H1 (cell line): Measurements from ENCODE around the gene AAR2. TPM values are rescaled to one million over a fixed set of nuclear protein-coding genes. Genes with fewer than 3 reads are reported as not detected.
A peak's percentile ranks its signal among the peaks of the same experiment; 100 is the strongest.

Experiments
- CTCF ChIA-PET: fragments of 300-600 bp; sonication (Branson Sonifier 250); formaldehyde crosslinking; loops from one replicate; lab custom pipeline; 2021; ENCODE audit not compliant: partially characterized antibody; lab: Charles Lee
- POLR2A ChIA-PET: fragments of 300-600 bp; sonication (Branson Sonifier 250); formaldehyde crosslinking; loops from one replicate; lab custom pipeline; 2021; ENCODE audit warnings: inconsistent platforms; ENCODE audit not compliant: partially characterized antibody; lab: Charles Lee
- DNase-seq, 2 experiments: peaks; one replicate each; pipeline versions ENCODE4 v3.0.0 to v3.0.0-alpha.2; 2010 to 2022; ENCODE audit warnings: low spot score in 2 of 2, low read depth in 1 of 2, mixed read lengths in 1 of 2
- FAIRE-seq: peaks from 2 replicates; lab custom pipeline; 2011; peaks lifted over from hg19 to GRCh38; lab: Jason Lieb, UNC
- H2AFZ ChIP-seq: 2 replicates; pipeline ENCODE4 v1.8.1; 2012; ENCODE audit warnings: low read length, inconsistent platforms
- H2AK5ac ChIP-seq: 2 replicates; pipeline ENCODE4 v1.6.1; 2013; ENCODE audit warnings: low read depth, low read length
- H2BK120ac ChIP-seq: replicated peaks from 2 replicates; pipeline ENCODE3; 2013; ENCODE audit warnings: low read depth, low read length, inconsistent platforms
- H2BK12ac ChIP-seq: 2 replicates; pipeline ENCODE4 v1.6.1; 2013; ENCODE audit warnings: low read depth, low read length
- H2BK15ac ChIP-seq: 2 replicates; pipeline ENCODE4 v1.6.1; 2013; ENCODE audit warnings: low read length
- H2BK20ac ChIP-seq: 2 replicates; pipeline ENCODE4 v1.6.1; 2013; ENCODE audit warnings: low read length
- H2BK5ac ChIP-seq: 2 replicates; pipeline ENCODE4 v1.6.1; 2013; ENCODE audit warnings: low read depth, low read length
- H3K14ac ChIP-seq: 2 replicates; pipeline ENCODE4 v1.6.1; 2013; ENCODE audit warnings: inconsistent platforms; ENCODE audit not compliant: insufficient read length
- H3K18ac ChIP-seq: 2 replicates; pipeline ENCODE4 v1.6.1; 2013; ENCODE audit warnings: low read length; ENCODE audit errors: extremely low read depth
- H3K23ac ChIP-seq: 2 replicates; pipeline ENCODE4 v1.6.1; 2013; ENCODE audit warnings: inconsistent platforms; ENCODE audit not compliant: insufficient read length
- H3K23me2 ChIP-seq: 2 replicates; pipeline ENCODE4 v1.6.1; 2013; ENCODE audit warnings: low read depth, low read length
- H3K27ac ChIP-seq: 2 replicates; pipeline ENCODE4 v1.6.1; 2011; ENCODE audit warnings: low read depth, low read length, inconsistent platforms
- H3K27me3 ChIP-seq, 4 experiments: replicated peaks in 1 of 4; 1 replicate in 1 of 4; 2 replicates in 3 of 4; pipeline versions ENCODE4 v1.6.1 to v1.8.1; 2011 to 2013; ENCODE audit warnings: low read length in 3 of 4, mild to moderate bottlenecking in 3 of 4, inconsistent platforms in 2 of 4, mixed read lengths in 2 of 4, moderate library complexity in 1 of 4; ENCODE audit not compliant: control insufficient read depth in 3 of 4, insufficient read depth in 3 of 4; ENCODE audit errors: extremely low read depth in 1 of 4
- H3K36me3 ChIP-seq, 4 experiments: 2 replicates each; pipeline versions ENCODE4 v1.6.1 to v1.8.1; 2011 to 2013; ENCODE audit warnings: mild to moderate bottlenecking in 4 of 4, low read length in 3 of 4, moderate library complexity in 2 of 4, control low read depth in 1 of 4, inconsistent platforms in 1 of 4; ENCODE audit not compliant: insufficient read depth in 4 of 4, control insufficient read depth in 2 of 4
- H3K4ac ChIP-seq: replicated peaks from 2 replicates; pipeline ENCODE3; 2013; ENCODE audit warnings: low read length, low read depth, mixed read lengths, inconsistent platforms; ENCODE audit not compliant: insufficient read length
- H3K4me1 ChIP-seq, 4 experiments: replicated peaks in 1 of 4; 1 replicate in 1 of 4; 2 replicates in 3 of 4; pipeline versions ENCODE4 v1.6.1 to v1.8.1; 2011 to 2013; ENCODE audit warnings: low read length in 3 of 4, inconsistent platforms in 2 of 4, mixed read lengths in 1 of 4; ENCODE audit not compliant: insufficient read depth in 4 of 4, control insufficient read depth in 3 of 4
- H3K4me2 ChIP-seq, 2 experiments: 2 replicates each; pipeline versions ENCODE4 v1.6.1 to v1.8.1; 2011 to 2013; ENCODE audit warnings: low read depth in 2 of 2, low read length in 2 of 2, control low read depth in 1 of 2, inconsistent platforms in 1 of 2, mild to moderate bottlenecking in 1 of 2; ENCODE audit not compliant: insufficient read depth in 1 of 2
- H3K4me3 ChIP-seq, 4 experiments: fragments of 200-600, 300-600 bp in 1 of 4; sonication (generic), shearing (Covaris generic), sonication (Bioruptor Twin) in 1 of 4; 2 replicates each; pipeline versions ENCODE4 v1.5.1 to v1.8.1; 2011 to 2016; ENCODE audit warnings: low read length in 4 of 4, low read depth in 3 of 4, control low read depth in 2 of 4, inconsistent platforms in 2 of 4, mild to moderate bottlenecking in 2 of 4, mixed read lengths in 1 of 4, moderate library complexity in 1 of 4; ENCODE audit not compliant: insufficient read depth in 2 of 4; ENCODE audit errors: extremely low read depth in 1 of 4
- H3K56ac ChIP-seq: replicated peaks from 2 replicates; pipeline ENCODE3; 2013; ENCODE audit warnings: low read depth, mild to moderate bottlenecking, mixed read lengths, low read length, inconsistent platforms; ENCODE audit not compliant: insufficient read length
- H3K79me1 ChIP-seq: 2 replicates; pipeline ENCODE4 v1.6.1; 2013; ENCODE audit warnings: low read depth, low read length, control low read depth
- H3K79me2 ChIP-seq, 2 experiments: 2 replicates each; pipeline versions ENCODE4 v1.6.1 to v1.8.1; 2012 to 2013; ENCODE audit warnings: low read length in 2 of 2, mild to moderate bottlenecking in 2 of 2, inconsistent platforms in 1 of 2; ENCODE audit not compliant: insufficient read depth in 2 of 2, control insufficient read depth in 1 of 2
- H3K9ac ChIP-seq, 4 experiments: replicated peaks in 1 of 4; 1 replicate in 1 of 4; 2 replicates in 3 of 4; pipeline versions ENCODE4 v1.6.1 to v1.8.1; 2011 to 2013; ENCODE audit warnings: low read depth in 3 of 4, low read length in 3 of 4, control low read depth in 2 of 4, mild to moderate bottlenecking in 2 of 4, moderate library complexity in 2 of 4, inconsistent platforms in 1 of 4; ENCODE audit errors: extremely low read depth in 1 of 4
- H3K9me3 ChIP-seq, 2 experiments: 2 replicates each; pipeline versions ENCODE4 v1.6.1 to v1.8.1; 2012 to 2013; ENCODE audit warnings: mild to moderate bottlenecking in 2 of 2, moderate library complexity in 2 of 2, control low read depth in 1 of 2, inconsistent platforms in 1 of 2, low read depth in 1 of 2, low read length in 1 of 2, mixed read lengths in 1 of 2; ENCODE audit not compliant: insufficient read depth in 2 of 2
- H4K20me1 ChIP-seq, 2 experiments: replicated peaks in 1 of 2; 2 replicates each; pipeline versions ENCODE3 to v1.8.1; 2011 to 2013; ENCODE audit warnings: inconsistent platforms in 2 of 2, low read length in 2 of 2, mild to moderate bottlenecking in 1 of 2; ENCODE audit not compliant: insufficient read depth in 2 of 2, control insufficient read depth in 1 of 2
- H4K5ac ChIP-seq: 2 replicates; pipeline ENCODE4 v1.6.1; 2013; ENCODE audit warnings: low read length, low read depth, mixed read lengths, inconsistent platforms; ENCODE audit not compliant: insufficient read length
- H4K8ac ChIP-seq: 2 replicates; pipeline ENCODE4 v1.8.0; 2013; ENCODE audit warnings: mild to moderate bottlenecking, moderate library complexity, low read length, inconsistent platforms; ENCODE audit not compliant: insufficient read depth; ENCODE audit errors: extremely low read depth
- H4K91ac ChIP-seq: replicated peaks from 2 replicates; pipeline ENCODE3; 2013; ENCODE audit warnings: low read length, mixed read lengths, inconsistent platforms; ENCODE audit not compliant: insufficient read length
- CEBPB ChIP-seq: IDR thresholded peaks from 2 replicates; pipeline ENCODE4 v1.6.1; 2012; ENCODE audit warnings: low read depth, low read length
- SAP30 ChIP-seq: fragments of 300-600 bp; sonication (generic); IDR thresholded peaks from 2 replicates; pipeline ENCODE4 v1.7.1; 2012; ENCODE audit warnings: low read length, moderate library complexity, mild to moderate bottlenecking, inconsistent platforms; ENCODE audit not compliant: insufficient read depth, insufficient replicate concordance
- WGBS, 2 experiments: shearing (Covaris generic) in 1 of 2; methylation state at CpG; one replicate each; pipeline versions ENCODE4 v1.1.6 to v1.1.7; 2013 to 2015; ENCODE audit warnings: low lambda C conversion rate in 2 of 2, mixed read lengths in 2 of 2, inconsistent platforms in 1 of 2, low coverage in 1 of 2, missing lambda C conversion rate in 1 of 2; ENCODE audit not compliant: insufficient replicate concordance in 2 of 2, insufficient coverage in 1 of 2, insufficient read length in 1 of 2; ENCODE audit errors: extremely low coverage in 1 of 2, missing lambda C conversion rate in 1 of 2; 5-methylcytosine and 5-hydroxymethylcytosine counted together
- polyA plus RNA-seq, 7 experiments: library from polyadenylated mRNA; depleted of rRNA in 3 of 7; stranded (reverse) in 5 of 7; unstranded in 2 of 7; fragments of >200 nt in 5 of 7; fragments of 200-250 nt in 2 of 7; gene quantifications; 1 replicate in 5 of 7; 2 replicates in 1 of 7; 4 replicates in 1 of 7; pipeline versions ENCODE4 v1.2.1 to v1.2.3, GENCODE V29; 2011 to 2013; ENCODE audit warnings: missing spikeins in 2 of 7, mixed read lengths in 2 of 7
- total RNA-seq: library from RNA; stranded (reverse); fragmentation: NEBNext Ultra II Directional; extraction: Animal tissue kit (Norgen Biotek cat#: 25700); gene quantifications from 2 replicates; pipeline ENCODE4 v1.2.1, GENCODE V29; 2021

AAR2 gene
- total and polyA plus RNA-seq, 2 of the 8 experiments (the other 6 are each of a cell fraction or from before 2014, with no cell fraction given): 25.5 to 36.1 TPM

DNA sequence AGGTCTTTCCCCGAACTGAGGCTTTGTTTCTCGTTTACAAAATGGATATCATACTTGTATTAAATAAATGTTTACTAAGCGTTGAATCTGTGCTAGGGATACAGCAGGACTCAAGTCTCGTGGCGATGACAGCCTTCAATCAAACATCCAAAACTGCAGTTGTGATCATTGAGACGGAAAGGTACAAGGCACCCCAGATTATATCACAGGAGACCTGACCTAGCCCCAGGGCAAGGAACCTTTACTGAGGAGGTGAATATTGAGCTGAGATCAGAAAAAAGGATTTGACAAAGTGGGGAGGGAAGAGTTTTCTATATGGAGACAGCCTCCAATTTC is 476 bp downstream of the AAR2 start:
- H3K79me2 ChIP-seq: peaks cover 17 to 36% of the 10 kb centered on the region in 2 experiments
- 0 out of 2 replicates have a peak overlapping the region, but pooled peaks have one; percentile 49 for H3K27ac ChIP-seq
- H2BK5ac ChIP-seq: no peak overlapping the region; the same call in 1 of the 2 replicates
- peaks cover 2% of the 10 kb centered on the region; the same call in 1 of the 2 replicates for H3K79me1 ChIP-seq
- no peak overlapping the region for H2BK20ac ChIP-seq
- no peak overlapping the region for H3K23ac ChIP-seq
- H3K36me3 ChIP-seq: peaks cover 4 to 14% (median 13%) of the 10 kb centered on the region in 4 experiments; a peak in 6 of 8 replicates
- no peak overlapping the region for H4K91ac ChIP-seq
- FAIRE-seq (no peak), DNase-seq (no peak)
- no peaks in the 10 kb centered on the region for H3K27me3 ChIP-seq
- no peaks in the 10 kb centered on the region for H3K9me3 ChIP-seq
- H2BK120ac ChIP-seq: no peak overlapping the region
- peak overlapping the region; percentile 54 to 86 (median 70) for H3K9ac ChIP-seq
- peaks cover 0 to 7% (median 5%) of the 10 kb centered on the region in 4 experiments; a peak in 6 of 7 replicates for H3K4me1 ChIP-seq
- H3K14ac ChIP-seq: no peak overlapping the region
- no peak overlapping the region for H2AK5ac ChIP-seq
- H3K23me2 ChIP-seq: peaks cover 10% of the 10 kb centered on the region
- TF ChIP-seq SAP30 (peak; percentile 7), CEBPB (no peak)
- peak overlapping the region; percentile 73 to 92 (median 82) for H3K4me3 ChIP-seq
- peak overlapping the region; percentile 63 for H3K4ac ChIP-seq
- H3K4me2 ChIP-seq: peak overlapping the region; percentile 70 to 76
- peak overlapping the region; percentile 96 for H4K5ac ChIP-seq
- H4K8ac ChIP-seq: peak overlapping the region; percentile 99
- no peak overlapping the region for H3K56ac ChIP-seq
- no peak overlapping the region for H3K18ac ChIP-seq
- ChIA-PET POLR2A (interaction anchor here (0.6 to 2.9 kb wide), 10 partner anchors 8 to 185 kb away, joined by 3 to 10 read pairs (median 3); no protein-coding TSS in a partner anchor), CTCF (interaction anchor here (0.6 to 4.2 kb wide), 10 partner anchors 9 to 280 kb away, joined by 3 to 21 read pairs (median 4); no protein-coding TSS in a partner anchor)
- 9% methylated on average over 6 of the region's 6 CpGs; no CpG with 5 or more reads in 1 of the 2 experiments for WGBS, 2 experiments
- H2BK12ac ChIP-seq: no peak overlapping the region
- H2AFZ ChIP-seq: peak overlapping the region; percentile 99; the same call in 1 of the 2 replicates
- H2BK15ac ChIP-seq: no peak overlapping the region
- H4K20me1 ChIP-seq: peaks cover 2% of the 10 kb centered on the region in 2 experiments
